H1 (cell line): ENCODE results near the gene L2HGDH. TPM values are rescaled to one million over a fixed set of nuclear protein-coding genes. Genes with fewer than 3 reads are reported as not detected.

Experiments
- polyA plus RNA-seq, 7 experiments: library from polyadenylated mRNA; depleted of rRNA in 3 of 7; stranded (reverse) in 5 of 7; unstranded in 2 of 7; fragments of >200 nt in 5 of 7; fragments of 200-250 nt in 2 of 7; gene quantifications; 1 replicate in 5 of 7; 2 replicates in 1 of 7; 4 replicates in 1 of 7; pipeline versions ENCODE4 v1.2.1 to v1.2.3, GENCODE V29; 2011 to 2013; ENCODE audit warnings: missing spikeins in 2 of 7, mixed read lengths in 2 of 7
- total RNA-seq: library from RNA; stranded (reverse); fragmentation: NEBNext Ultra II Directional; extraction: Animal tissue kit (Norgen Biotek cat#: 25700); gene quantifications from 2 replicates; pipeline ENCODE4 v1.2.1, GENCODE V29; 2021
- TF ChIP-seq, protein P1 (sequence below), 3 experiments: IDR thresholded peaks; 1 replicate in 2 of 3; 2 replicates in 1 of 3; pipeline versions ENCODE4 v1.5.1 to v1.6.1; 2011; ENCODE audit warnings: low read length in 3 of 3, mild to moderate bottlenecking in 3 of 3, inconsistent platforms in 2 of 3, low read depth in 1 of 3, moderate library complexity in 1 of 3; ENCODE audit not compliant: insufficient read depth in 1 of 3; ENCODE audit errors: control extremely low read depth in 1 of 3

The L2HGDH gene
- total and polyA plus RNA-seq, 2 of the 8 experiments (the other 6 are each of a cell fraction or from before 2014, with no cell fraction given), result 12.2 to 28.6 TPM

GRCh38 chr14:50249136-50249775 lies 62.8 kb downstream of the L2HGDH start (continued):
- TF ChIP-seq, protein P1, sequence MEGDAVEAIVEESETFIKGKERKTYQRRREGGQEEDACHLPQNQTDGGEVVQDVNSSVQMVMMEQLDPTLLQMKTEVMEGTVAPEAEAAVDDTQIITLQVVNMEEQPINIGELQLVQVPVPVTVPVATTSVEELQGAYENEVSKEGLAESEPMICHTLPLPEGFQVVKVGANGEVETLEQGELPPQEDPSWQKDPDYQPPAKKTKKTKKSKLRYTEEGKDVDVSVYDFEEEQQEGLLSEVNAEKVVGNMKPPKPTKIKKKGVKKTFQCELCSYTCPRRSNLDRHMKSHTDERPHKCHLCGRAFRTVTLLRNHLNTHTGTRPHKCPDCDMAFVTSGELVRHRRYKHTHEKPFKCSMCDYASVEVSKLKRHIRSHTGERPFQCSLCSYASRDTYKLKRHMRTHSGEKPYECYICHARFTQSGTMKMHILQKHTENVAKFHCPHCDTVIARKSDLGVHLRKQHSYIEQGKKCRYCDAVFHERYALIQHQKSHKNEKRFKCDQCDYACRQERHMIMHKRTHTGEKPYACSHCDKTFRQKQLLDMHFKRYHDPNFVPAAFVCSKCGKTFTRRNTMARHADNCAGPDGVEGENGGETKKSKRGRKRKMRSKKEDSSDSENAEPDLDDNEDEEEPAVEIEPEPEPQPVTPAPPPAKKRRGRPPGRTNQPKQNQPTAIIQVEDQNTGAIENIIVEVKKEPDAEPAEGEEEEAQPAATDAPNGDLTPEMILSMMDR (IDR thresholded peaks at IDR 0.05; ENCODE audit: control extremely low read depth in 1 of 3, insufficient read depth in 1 of 3, low read depth in 1 of 3, low read length in 3 of 3), result no peak
